Testis (tissue), 3 donors: ENCODE results near the gene ARHGAP27. TPM values are rescaled to one million over a fixed set of nuclear protein-coding genes. Genes with fewer than 3 reads are reported as not detected.

Experiments used
- DNase-seq: peaks from one replicate; pipeline ENCODE4 v3.0.0-alpha.2; 2019
- H3K27ac ChIP-seq, 2 donors: fragments of 200-600 bp; sonication (generic); one replicate each; pipeline ENCODE4 v1.5.1; 2019
- H3K27me3 ChIP-seq: fragments of 200-600 bp; sonication (generic); one replicate; pipeline ENCODE4 v1.5.1; 2019
- H3K36me3 ChIP-seq: fragments of 200-600 bp; sonication (generic); one replicate; pipeline ENCODE4 v1.5.1; 2017; ENCODE audit warnings: low read depth; ENCODE audit errors: missing control alignments
- H3K4me1 ChIP-seq: fragments of 200-600 bp; sonication (generic); one replicate; pipeline ENCODE4 v1.5.1; 2019
- H3K4me3 ChIP-seq, 2 donors: fragments of 200-600 bp; sonication (generic); one replicate each; pipeline ENCODE4 v1.5.1; 2017 to 2019
- H3K9me3 ChIP-seq: fragments of 200-600 bp; sonication (generic); one replicate; pipeline ENCODE4 v1.5.1; 2017
- POLR2A ChIP-seq: fragments of 450-650 bp; IDR thresholded peaks from one replicate; pipeline ENCODE4 v1.6.1; 2017; ENCODE audit warnings: antibody characterized with exemption, mild to moderate bottlenecking, moderate library complexity
- WGBS, 2 donors: methylation state at CpG; one replicate each; pipeline ENCODE4 v1.1.5; 2018; 5-methylcytosine and 5-hydroxymethylcytosine counted together
- intact Hi-C: fragments of 100-400 bp; cut with DNase I; formaldehyde crosslinking; loops from one replicate; pipeline ENCODE4 v1.15.1; 2023; ENCODE audit warnings: low total_unique reads
- polyA plus RNA-seq: library from polyadenylated mRNA; stranded (reverse); fragments of 350-450 nt; fragmentation: Illumina TruSeq; extraction: RNeasy Lipid Tissue Mini Kit (QIAGEN cat#74804); gene quantifications from one replicate; pipeline ENCODE4 v1.2.3, GENCODE V29; 2014; ENCODE audit warnings: low read depth, low replicate concordance; ENCODE audit not compliant: insufficient read depth
- total RNA-seq, 2 donors: library from RNA; depleted of rRNA; stranded (reverse); fragments of >200 nt; gene quantifications; one replicate each; pipeline ENCODE4 v1.2.3, GENCODE V29; 2016
- TF ChIP-seq, protein P1 (sequence below), 3 experiments: fragments of 450-650 bp in 2 of 3; fragments of 200-600 bp in 1 of 3; sonication (generic) in 1 of 3; IDR thresholded peaks; one replicate each; pipeline ENCODE4 v1.5.1; 2016 to 2019; ENCODE audit warnings: antibody characterized with exemption in 3 of 3, mild to moderate bottlenecking in 2 of 3, moderate library complexity in 1 of 3

ARHGAP27 gene
- total and polyA plus RNA-seq, 3 donors from 2014 or later: 17.7 to 22.8 (median 21.4) TPM

DNA sequence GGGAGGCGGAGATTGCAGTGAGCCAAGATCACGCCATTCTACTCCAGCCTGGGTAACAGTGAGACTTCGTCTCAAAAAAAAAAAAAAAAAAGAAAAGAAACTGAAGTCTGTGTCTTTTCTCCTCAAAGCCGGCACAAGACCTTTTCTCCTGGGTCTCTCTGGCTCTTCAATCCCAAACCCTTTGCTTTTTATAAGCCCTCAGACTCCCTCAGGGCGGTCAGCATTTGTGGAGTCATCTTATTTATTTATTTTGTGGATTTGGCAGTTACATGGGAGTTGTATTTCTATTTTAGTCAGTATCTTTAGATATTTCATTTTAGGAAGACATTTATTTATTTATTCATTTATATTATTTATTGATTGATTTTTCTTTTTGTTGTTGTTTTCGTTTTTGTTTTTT lies 58.2 kb downstream of the ARHGAP27 start:
- H3K9me3 ChIP-seq: no peaks in the 10 kb centered on the region
- no peak for TF ChIP-seq POLR2A
- TF ChIP-seq, protein P1, sequence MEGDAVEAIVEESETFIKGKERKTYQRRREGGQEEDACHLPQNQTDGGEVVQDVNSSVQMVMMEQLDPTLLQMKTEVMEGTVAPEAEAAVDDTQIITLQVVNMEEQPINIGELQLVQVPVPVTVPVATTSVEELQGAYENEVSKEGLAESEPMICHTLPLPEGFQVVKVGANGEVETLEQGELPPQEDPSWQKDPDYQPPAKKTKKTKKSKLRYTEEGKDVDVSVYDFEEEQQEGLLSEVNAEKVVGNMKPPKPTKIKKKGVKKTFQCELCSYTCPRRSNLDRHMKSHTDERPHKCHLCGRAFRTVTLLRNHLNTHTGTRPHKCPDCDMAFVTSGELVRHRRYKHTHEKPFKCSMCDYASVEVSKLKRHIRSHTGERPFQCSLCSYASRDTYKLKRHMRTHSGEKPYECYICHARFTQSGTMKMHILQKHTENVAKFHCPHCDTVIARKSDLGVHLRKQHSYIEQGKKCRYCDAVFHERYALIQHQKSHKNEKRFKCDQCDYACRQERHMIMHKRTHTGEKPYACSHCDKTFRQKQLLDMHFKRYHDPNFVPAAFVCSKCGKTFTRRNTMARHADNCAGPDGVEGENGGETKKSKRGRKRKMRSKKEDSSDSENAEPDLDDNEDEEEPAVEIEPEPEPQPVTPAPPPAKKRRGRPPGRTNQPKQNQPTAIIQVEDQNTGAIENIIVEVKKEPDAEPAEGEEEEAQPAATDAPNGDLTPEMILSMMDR (IDR thresholded peaks at IDR 0.05): no peak
- DNase-seq: no peak
- intact Hi-C loops: loop anchor here (10.0 kb wide), 1 partner anchor 90 kb away; no protein-coding TSS in a partner anchor
- no peak overlapping the region for H3K4me3 ChIP-seq
- 88 to 94% methylated on average over 6 of the region's 6 CpGs for WGBS, 2 donors
- H3K36me3 ChIP-seq: no peaks in the 10 kb centered on the region
- peak overlapping the region in 1 of 2 donors; percentile 0 for H3K27ac ChIP-seq
- no peaks in the 10 kb centered on the region for H3K27me3 ChIP-seq
- H3K4me1 ChIP-seq: peaks cover 19% of the 10 kb centered on the region

DNA sequence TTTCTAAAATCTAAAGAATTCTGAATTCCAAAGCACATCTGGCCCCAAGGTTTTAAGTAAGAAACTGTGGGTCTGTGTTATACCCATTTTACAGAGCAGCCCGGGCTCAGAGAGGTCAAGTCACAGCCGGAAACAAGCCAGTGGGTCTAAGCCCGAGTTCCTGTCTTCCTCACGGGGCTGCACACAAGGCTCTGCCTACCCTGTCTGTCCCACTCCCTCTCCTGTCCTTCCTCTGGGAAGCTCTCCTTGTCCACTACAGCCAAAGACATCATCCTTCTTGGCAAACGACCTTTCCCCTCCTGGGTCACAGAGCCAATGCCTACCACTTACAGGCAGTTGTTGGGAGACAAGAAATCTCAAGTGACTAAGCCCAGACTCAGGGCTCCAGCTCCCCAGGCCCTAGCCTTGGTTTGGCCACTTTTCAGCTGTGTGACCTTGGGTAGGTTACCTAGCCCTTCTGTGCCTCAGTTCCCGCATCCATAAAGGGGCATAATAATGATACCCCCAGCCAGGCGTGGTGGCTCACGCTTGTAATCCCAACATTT lies 60.3 kb downstream of the ARHGAP27 start:
- H3K27me3 ChIP-seq: no peaks in the 10 kb centered on the region
- H3K27ac ChIP-seq: peak overlapping the region; percentile 65 to 73
- peaks cover 19% of the 10 kb centered on the region for H3K4me1 ChIP-seq
- WGBS, 2 donors: 70% methylated on average over 8 of the region's 8 CpGs
- TF ChIP-seq POLR2A: no peak
- TF ChIP-seq, protein P1 (IDR thresholded peaks at IDR 0.05): no peak
- intact Hi-C loops: loop anchor here (10.0 kb wide), 1 partner anchor 88 kb away; no protein-coding TSS in a partner anchor
- DNase-seq: no peak
- H3K9me3 ChIP-seq: no peaks in the 10 kb centered on the region
- peak overlapping the region in 1 of 2 donors; percentile 55 for H3K4me3 ChIP-seq
- H3K36me3 ChIP-seq: no peaks in the 10 kb centered on the region

DNA sequence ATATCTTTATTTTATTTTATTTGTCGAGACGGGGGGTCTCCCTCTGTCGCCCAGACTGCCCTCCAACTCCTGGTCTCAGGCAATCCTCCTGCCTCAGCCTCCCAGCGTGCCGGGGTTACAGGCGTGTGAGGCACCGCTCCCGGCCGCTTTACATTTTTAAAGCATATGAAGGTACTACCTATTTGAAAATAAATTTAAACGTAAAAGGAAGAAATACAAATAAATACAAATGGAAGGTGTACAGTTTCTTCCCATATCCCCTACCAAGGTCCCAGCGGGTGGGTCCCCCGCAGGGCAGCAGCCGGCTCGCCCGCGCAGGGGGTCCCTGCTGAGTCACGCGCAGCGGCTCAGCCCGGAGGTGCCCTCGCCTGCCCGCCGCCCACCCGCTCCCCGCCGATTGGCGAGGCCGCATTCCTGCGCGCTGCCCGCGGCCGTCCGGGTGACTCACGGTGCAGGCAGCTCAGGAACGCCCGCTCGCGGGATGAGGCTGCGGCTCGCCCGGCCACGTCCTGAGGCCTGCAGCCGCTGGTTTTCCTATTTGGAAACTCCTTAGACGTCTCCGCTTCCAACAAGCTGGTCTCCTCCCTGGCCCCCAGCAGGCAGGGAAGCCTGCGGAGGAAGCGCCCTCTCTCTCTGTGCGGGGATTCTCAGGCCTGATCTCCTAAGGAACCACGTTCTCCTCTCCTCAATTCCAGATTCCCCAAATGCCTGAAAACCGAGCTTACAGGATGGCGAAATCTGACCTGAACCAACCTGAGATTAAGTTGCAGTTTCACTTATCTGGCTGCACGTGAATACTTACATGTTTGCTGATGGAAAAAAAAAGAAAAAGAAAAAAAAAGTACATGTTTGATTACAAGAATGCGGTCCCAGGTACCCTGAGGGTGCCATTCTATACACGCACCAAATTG lies 61.0 kb downstream of the ARHGAP27 start:
- 24 to 28% methylated on average over 31 of the region's 55 CpGs for WGBS, 2 donors
- H3K27me3 ChIP-seq: no peaks in the 10 kb centered on the region
- TF ChIP-seq, protein P1 (IDR thresholded peaks at IDR 0.05): no peak
- no peak for TF ChIP-seq POLR2A
- intact Hi-C loops: loop anchor here (10.0 kb wide), 1 partner anchor 87 kb away; no protein-coding TSS in a partner anchor
- peaks cover 19% of the 10 kb centered on the region for H3K4me1 ChIP-seq
- H3K36me3 ChIP-seq: no peaks in the 10 kb centered on the region
- peak overlapping the region; percentile 65 to 73 for H3K27ac ChIP-seq
- peak overlapping the region; percentile 36 to 55 for H3K4me3 ChIP-seq
- peak; percentile 73 for DNase-seq
- H3K9me3 ChIP-seq: no peaks in the 10 kb centered on the region

DNA sequence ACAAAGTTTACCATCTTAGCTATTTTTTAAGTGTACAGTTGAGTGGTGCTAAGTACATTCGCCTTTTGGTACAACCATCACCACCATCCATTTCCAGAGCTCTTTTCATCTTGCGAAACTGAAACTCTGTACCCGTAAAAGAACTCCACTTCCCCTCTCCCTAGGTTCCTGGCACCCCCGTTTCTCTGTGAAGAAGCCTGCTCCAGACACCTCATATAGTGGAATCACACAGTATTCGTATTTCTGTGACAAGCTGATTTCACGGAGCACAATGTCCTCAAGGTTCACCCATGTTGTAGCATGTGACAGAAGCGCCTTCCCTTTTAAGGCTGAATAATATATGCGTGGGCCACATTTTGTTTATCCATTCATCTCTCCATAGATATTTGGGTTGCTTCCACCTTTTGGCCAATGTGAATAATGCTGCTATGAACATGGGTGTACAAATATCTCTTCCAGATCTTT lies 61.7 kb downstream of the ARHGAP27 start:
- no peak for TF ChIP-seq POLR2A
- TF ChIP-seq, protein P1 (IDR thresholded peaks at IDR 0.05): no peak
- DNase-seq: no peak
- intact Hi-C loops: loop anchor here (10.0 kb wide), 1 partner anchor 86 kb away; no protein-coding TSS in a partner anchor
- H3K4me3 ChIP-seq: peak overlapping the region; percentile 36 to 55
- peaks cover 19% of the 10 kb centered on the region for H3K4me1 ChIP-seq
- H3K27ac ChIP-seq: peak overlapping the region; percentile 65 to 73
- 55 to 64% methylated on average over 8 of the region's 8 CpGs for WGBS, 2 donors
- H3K27me3 ChIP-seq: no peaks in the 10 kb centered on the region
- no peaks in the 10 kb centered on the region for H3K9me3 ChIP-seq
- no peaks in the 10 kb centered on the region for H3K36me3 ChIP-seq
